ENCODE measurements around the gene COL23A1. TPM values are rescaled to one million over a fixed set of nuclear protein-coding genes. Genes with fewer than 3 reads are reported as not detected.
A peak's percentile ranks its signal among the peaks of the same experiment; 100 is the strongest.

Gene COL23A1
- total and polyA plus RNA-seq, 2 experiments from 2014 or later, result 4.8 to 8.2 TPM

GRCh38 chr5:178248750-178249149 lies 341.4 kb downstream of the COL23A1 start (continued):
- TF ChIP-seq CTCF (conservative IDR thresholded peaks at IDR 0.05; ENCODE audit: low read depth in 2 of 2) (no peak), STAT1 (IDR thresholded peaks at IDR 0.05; ENCODE audit: unreplicated experiment) (no peak), JUNB (IDR thresholded peaks at IDR 0.05; ENCODE audit: unreplicated experiment) (no peak), ZNF331 (CRISPR knock-in tag; IDR thresholded peaks at IDR 0.05; ENCODE audit: low read depth) (no peak), EZH2 (IDR thresholded peaks at IDR 0.05; ENCODE audit: low read depth, unreplicated experiment) (no peak), ZNF114 (CRISPR knock-in tag; IDR thresholded peaks at IDR 0.05) (no peak), POLR2AphosphoS5 (IDR thresholded peaks at IDR 0.05; ENCODE audit: low read depth) (no peak)

- peak; percentile 80 for ATAC-seq
- H3K27ac ChIP-seq (ENCODE audit: low read depth), result no peak overlapping the region
- H3K27me3 ChIP-seq (ENCODE audit: insufficient read depth), result no peaks in the 10 kb centered on the region
- H4K20me1 ChIP-seq (replicated peaks; ENCODE audit: insufficient read depth), result no peaks in the 10 kb centered on the region
- no peaks in the 10 kb centered on the region for H3K79me2 ChIP-seq (replicated peaks; ENCODE audit: insufficient read depth)
- H3K4me2 ChIP-seq, result no peak overlapping the region
- no peaks in the 10 kb centered on the region for H3F3A ChIP-seq (replicated peaks; ENCODE audit: low read depth)
- Mint-ChIP-seq H3K27ac (no peak overlapping the region), H3K9me3 (no peaks in the 10 kb centered on the region), H3K4me1 (peaks cover 4% of the 10 kb centered on the region), H3K36me3 (ENCODE audit: low read depth) (no peaks in the 10 kb centered on the region), H3K27me3 (ENCODE audit: insufficient read depth, low read depth, poor library complexity) (peaks cover 7% of the 10 kb centered on the region), H3K4me3 (no peak overlapping the region)
- H3K9me2 ChIP-seq (ENCODE audit: insufficient read depth), result 0 out of 2 replicates have a peak, but pooled peaks cover 4% of the 10 kb centered on the region
- H3K36me3 ChIP-seq (ENCODE audit: insufficient read depth), result no peaks in the 10 kb centered on the region
- H3K4me3 ChIP-seq, result no peak overlapping the region
- no peak overlapping the region for H2AFZ ChIP-seq
- TF ChIP-seq CTCF (conservative IDR thresholded peaks at IDR 0.05; ENCODE audit: low read depth in 2 of 2), result peak; percentile 6 to 33; a peak in 1 of 4 replicates
- TF ChIP-seq ZNF331 (CRISPR knock-in tag; IDR thresholded peaks at IDR 0.05; ENCODE audit: low read depth), result no peak
- H3K4me1 ChIP-seq (ENCODE audit: insufficient read depth), result no peaks in the 10 kb centered on the region
- DNase-seq (ENCODE audit: low spot score), result peak; percentile 40
Measured at GRCh38 chr5:178247481-178248456, 342.4 kb downstream of the COL23A1 start.

Measured in GM23338 (cell line).